Prostate gland (tissue), 2 donors: ENCODE data around the gene FAF2. TPM values are rescaled to one million over a fixed set of nuclear protein-coding genes. Genes with fewer than 3 reads are reported as not detected.

ENCODE experiments used
- DNase-seq: peaks from one replicate; pipeline ENCODE4 v3.0.0-alpha.2; 2019; ENCODE audit warnings: low spot score
- H3K27ac ChIP-seq, 2 donors: fragments of 200-600 bp; sonication (generic); 2 replicates each; pipeline ENCODE4 v1.5.1; 2017 to 2019
- H3K27me3 ChIP-seq: fragments of 200-600 bp; sonication (generic); replicated peaks from 2 replicates; pipeline ENCODE4 v1.5.1; 2019; ENCODE audit not compliant: insufficient read depth
- H3K36me3 ChIP-seq, 2 donors: fragments of 200-600 bp; sonication (generic); 1 replicate in 1 of 2; 2 replicates in 1 of 2; pipeline versions ENCODE4 v1.5.1 to v1.8.1; 2017 to 2019
- H3K4me1 ChIP-seq: fragments of 200-600 bp; sonication (generic); replicated peaks from 2 replicates; pipeline ENCODE4 v1.5.1; 2019
- H3K4me3 ChIP-seq, 2 donors: fragments of 200-600 bp; sonication (generic); 2 replicates each; pipeline ENCODE4 v1.5.1; 2017 to 2019
- H3K9me3 ChIP-seq: fragments of 200-600 bp; sonication (generic); 2 replicates; pipeline ENCODE4 v1.5.1; 2017
- POLR2A ChIP-seq: fragments of 450-650 bp; IDR thresholded peaks from one replicate; pipeline ENCODE4 v1.6.1; 2016; ENCODE audit warnings: antibody characterized with exemption, mild to moderate bottlenecking
- POLR2AphosphoS5 ChIP-seq: sonication (generic); formaldehyde crosslinking; IDR thresholded peaks from one replicate; pipeline ENCODE4 v1.6.1; 2017; ENCODE audit warnings: antibody characterized with exemption
- WGBS: methylation state at CpG from one replicate; pipeline ENCODE4 v1.1.5; 2018; 5-methylcytosine and 5-hydroxymethylcytosine counted together
- intact Hi-C: fragments of 100-400 bp; cut with DNase I; formaldehyde crosslinking; loops from one replicate; pipeline ENCODE4 v1.14.2; 2022
- small RNA-seq, 2 donors: library from RNA; depleted of rRNA; stranded (forward); fragments of <200 nt; gene quantifications; one replicate each; pipeline ENCODE3, GENCODE V24; 2016
- total RNA-seq, 2 donors: library from RNA; depleted of rRNA; stranded (reverse); fragments of >200 nt; gene quantifications; one replicate each; pipeline ENCODE4 v1.1.0, GENCODE V29; 2016
- TF ChIP-seq, protein P1 (sequence below), 4 experiments: fragments of 200-600 bp in 2 of 4; fragments of 450-650 bp in 2 of 4; sonication (generic) in 2 of 4; IDR thresholded peaks; 1 replicate in 3 of 4; 2 replicates in 1 of 4; pipeline ENCODE4 v1.5.1; 2016 to 2019; ENCODE audit warnings: antibody characterized with exemption in 4 of 4, mild to moderate bottlenecking in 2 of 4, moderate library complexity in 2 of 4

FAF2 gene
- total RNA-seq, 2 donors from 2014 or later: 36.8 to 43.5 TPM

DNA sequence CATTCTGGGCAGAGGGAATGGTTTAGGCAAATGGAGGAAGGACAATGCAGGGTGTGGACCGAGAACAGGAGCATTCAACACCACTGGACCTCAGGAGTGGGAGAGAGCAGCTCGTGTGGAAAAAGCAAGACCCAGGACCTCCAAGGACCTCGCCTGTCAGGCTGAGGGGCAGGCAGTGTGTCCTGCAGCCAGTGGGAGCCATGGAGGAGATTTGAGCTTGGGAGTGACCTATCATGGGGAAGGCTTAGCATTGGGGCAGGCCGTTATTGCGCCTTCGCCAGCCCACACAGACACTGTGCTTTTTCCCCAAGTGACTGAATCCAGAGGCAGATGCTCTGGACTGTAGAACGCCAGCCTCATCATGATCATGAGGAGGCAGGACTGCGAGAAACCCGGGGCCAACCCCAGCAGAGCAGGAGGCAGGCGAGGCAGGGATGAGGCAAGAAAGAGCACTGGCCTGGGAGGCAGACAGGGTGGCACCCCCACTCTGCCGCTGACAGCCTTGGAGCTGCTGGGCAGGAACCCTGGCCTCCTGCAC, 104.2 kb downstream of the FAF2 start:
- intact Hi-C loops: no loop called here
- DNase-seq: no peak
- no peaks in the 10 kb centered on the region for H3K9me3 ChIP-seq
- no peak overlapping the region for H3K27ac ChIP-seq
- TF ChIP-seq POLR2AphosphoS5 (no peak), POLR2A (no peak)
- TF ChIP-seq, protein P1, sequence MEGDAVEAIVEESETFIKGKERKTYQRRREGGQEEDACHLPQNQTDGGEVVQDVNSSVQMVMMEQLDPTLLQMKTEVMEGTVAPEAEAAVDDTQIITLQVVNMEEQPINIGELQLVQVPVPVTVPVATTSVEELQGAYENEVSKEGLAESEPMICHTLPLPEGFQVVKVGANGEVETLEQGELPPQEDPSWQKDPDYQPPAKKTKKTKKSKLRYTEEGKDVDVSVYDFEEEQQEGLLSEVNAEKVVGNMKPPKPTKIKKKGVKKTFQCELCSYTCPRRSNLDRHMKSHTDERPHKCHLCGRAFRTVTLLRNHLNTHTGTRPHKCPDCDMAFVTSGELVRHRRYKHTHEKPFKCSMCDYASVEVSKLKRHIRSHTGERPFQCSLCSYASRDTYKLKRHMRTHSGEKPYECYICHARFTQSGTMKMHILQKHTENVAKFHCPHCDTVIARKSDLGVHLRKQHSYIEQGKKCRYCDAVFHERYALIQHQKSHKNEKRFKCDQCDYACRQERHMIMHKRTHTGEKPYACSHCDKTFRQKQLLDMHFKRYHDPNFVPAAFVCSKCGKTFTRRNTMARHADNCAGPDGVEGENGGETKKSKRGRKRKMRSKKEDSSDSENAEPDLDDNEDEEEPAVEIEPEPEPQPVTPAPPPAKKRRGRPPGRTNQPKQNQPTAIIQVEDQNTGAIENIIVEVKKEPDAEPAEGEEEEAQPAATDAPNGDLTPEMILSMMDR (IDR thresholded peaks at IDR 0.05): no peak
- H3K36me3 ChIP-seq: no peaks in the 10 kb centered on the region
- 81% methylated on average over 11 of the region's 11 CpGs for WGBS
- H3K27me3 ChIP-seq: no peaks in the 10 kb centered on the region
- no peak overlapping the region for H3K4me3 ChIP-seq
- no peaks in the 10 kb centered on the region for H3K4me1 ChIP-seq

DNA sequence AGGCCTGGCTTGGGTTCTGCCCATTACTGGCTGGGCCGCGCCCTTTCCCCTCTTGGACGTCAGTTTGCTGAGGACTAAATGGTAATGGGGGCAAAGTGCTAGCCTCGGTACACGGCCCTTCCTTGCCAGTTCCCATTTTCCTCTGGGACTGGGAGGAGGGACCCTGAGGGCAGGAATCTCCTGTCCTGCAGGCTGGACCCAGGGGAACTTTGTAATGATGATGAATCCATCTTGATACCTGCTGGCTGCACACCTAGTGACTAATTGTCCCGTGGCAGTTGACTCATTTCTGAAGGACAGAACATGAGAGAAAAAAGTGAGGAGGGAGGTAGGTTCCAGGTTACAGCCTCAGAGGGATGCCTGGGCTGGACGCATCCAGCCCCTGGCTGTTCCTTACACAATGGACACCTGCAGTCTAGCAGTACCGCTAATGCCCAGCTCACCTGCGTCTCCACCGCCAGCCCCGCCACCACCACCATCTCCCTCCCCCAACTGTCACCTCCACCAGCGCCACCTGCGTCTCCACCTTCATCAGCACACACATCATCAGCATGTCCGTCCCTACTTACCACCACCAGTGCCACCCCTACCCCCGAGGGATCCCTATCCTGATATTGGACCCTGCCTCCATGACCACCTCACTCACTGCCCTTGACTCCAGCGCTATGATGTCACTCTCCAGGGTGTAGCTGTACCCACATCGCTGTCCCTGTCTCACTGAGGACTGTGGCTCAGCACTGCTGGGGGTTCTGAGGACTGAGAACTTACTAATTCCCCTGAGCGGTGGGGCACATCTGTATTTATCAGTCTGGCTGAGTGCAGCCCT, 105.3 kb downstream of the FAF2 start:
- Histone ChIP-seq H3K4me1 (no peaks in the 10 kb centered on the region), H3K9me3 (no peaks in the 10 kb centered on the region), H3K27ac (no peak overlapping the region), H3K27me3 (no peaks in the 10 kb centered on the region), H3K36me3 (no peaks in the 10 kb centered on the region), H3K4me3 (no peak overlapping the region)
- intact Hi-C loops: no loop called here
- WGBS: 52% methylated on average over 18 of the region's 18 CpGs
- no peak for DNase-seq
- TF ChIP-seq, protein P1 (IDR thresholded peaks at IDR 0.05): no peak
- TF ChIP-seq POLR2AphosphoS5 (no peak), POLR2A (no peak)

DNA sequence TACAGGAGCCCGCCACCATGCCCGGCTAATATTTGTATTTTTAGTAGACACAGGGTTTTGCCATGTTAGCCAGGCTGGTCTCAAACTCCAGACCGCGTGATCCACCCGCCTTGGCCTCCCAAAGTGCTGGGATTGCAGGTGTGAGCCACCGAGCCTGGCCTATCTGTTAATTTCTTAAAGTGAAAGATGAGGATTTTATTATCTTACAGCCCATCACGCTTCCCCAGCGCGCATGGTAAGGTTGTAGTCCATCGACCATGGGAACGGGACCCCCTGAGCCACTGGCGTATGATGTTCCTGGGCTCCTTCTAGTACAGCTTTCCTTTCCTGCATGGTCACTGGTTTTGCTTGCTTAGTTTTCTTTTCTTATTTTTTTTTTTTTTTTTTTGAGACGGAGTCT, 109.7 kb downstream of the FAF2 start:
- WGBS: 96% methylated on average over 13 of the region's 13 CpGs
- H3K4me1 ChIP-seq: no peaks in the 10 kb centered on the region
- H3K9me3 ChIP-seq: no peaks in the 10 kb centered on the region
- intact Hi-C loops: no loop called here
- no peak for DNase-seq
- H3K4me3 ChIP-seq: no peak overlapping the region
- no peak overlapping the region for H3K27ac ChIP-seq
- H3K27me3 ChIP-seq: no peaks in the 10 kb centered on the region
- TF ChIP-seq POLR2AphosphoS5 (no peak), POLR2A (no peak)
- TF ChIP-seq, protein P1 (IDR thresholded peaks at IDR 0.05): no peak
- H3K36me3 ChIP-seq: no peaks in the 10 kb centered on the region

Small RNA genes lying within 50 kb of the gene (small RNA-seq; reads per million reads assigned to genes)
- 0 reads per million in 2 donors for gene AC010297.1
- gene RF00019: 0 reads per million in 2 donors
- 0 reads per million in 2 donors for gene RN7SL684P

Other genes starting within 250 kb of the FAF2 start
- 10 to 100 TPM; 15.9 to 57.9 TPM for gene SIMC1, start 210.0 kb upstream of the FAF2 start, total RNA-seq
- 100 to 1,000 TPM; 107 to 119 TPM for gene KIAA1191, start 86.6 kb upstream of the FAF2 start, total RNA-seq
- gene ARL10, start 82.9 kb upstream of the FAF2 start, total RNA-seq: 1 to 10 TPM; 2.4 to 8.2 TPM
- 10 to 100 TPM; 10.8 to 11.6 TPM for gene NOP16, start 59.8 kb upstream of the FAF2 start, total RNA-seq
- gene HIGD2A, start 59.6 kb upstream of the FAF2 start, total RNA-seq: 100 to 1,000 TPM; 172 to 203 TPM
- gene CLTB, start 31.8 kb upstream of the FAF2 start, total RNA-seq: 100 to 1,000 TPM; 105 to 125 TPM
- gene RNF44, start 89.0 kb downstream of the FAF2 start, total RNA-seq: 10 to 100 TPM; 26.4 to 43.3 TPM
- 1 to 10 TPM in 1 of 2 donors, not detected in 1; 1.1 TPM for gene CDHR2, start 101.0 kb downstream of the FAF2 start, total RNA-seq
- 1 to 10 TPM in 1 of 2 donors, under 1 TPM in 1; 0.14 to 6.6 TPM for gene GPRIN1, start 161.8 kb downstream of the FAF2 start, total RNA-seq
- not detected for gene SNCB, start 182.1 kb downstream of the FAF2 start, total RNA-seq
- 1 to 10 TPM in 1 of 2 donors, not detected in 1; 1.6 TPM for gene EIF4E1B, start 182.3 kb downstream of the FAF2 start, total RNA-seq
- 10 to 100 TPM; 17.6 to 38.1 TPM for gene TSPAN17, start 199.1 kb downstream of the FAF2 start, total RNA-seq